Spinal cord (tissue), 10 donors: Measurements from ENCODE around the gene SPSB1. TPM values are rescaled to one million over a fixed set of nuclear protein-coding genes. Genes with fewer than 3 reads are reported as not detected.

Experiments
- DNase-seq, 6 donors: peaks; one replicate each; pipeline versions ENCODE4 v3.0.0 to v3.0.0-alpha.2; 2013 to 2015; ENCODE audit warnings: low spot score in 6 of 6, low read depth in 4 of 6
- H3K27ac ChIP-seq: one replicate; pipeline ENCODE4 v1.5.1; 2013; ENCODE audit warnings: low read depth, low read length, control low read depth
- H3K27me3 ChIP-seq: one replicate; pipeline ENCODE4 v1.6.1; 2013; ENCODE audit warnings: low read length; ENCODE audit not compliant: control insufficient read depth, insufficient read depth
- H3K36me3 ChIP-seq: one replicate; pipeline ENCODE4 v1.6.1; 2013; ENCODE audit warnings: low read length; ENCODE audit not compliant: control insufficient read depth, insufficient read depth
- H3K4me1 ChIP-seq: one replicate; pipeline ENCODE4 v1.6.1; 2013; ENCODE audit warnings: low read length; ENCODE audit not compliant: control insufficient read depth, insufficient read depth
- H3K4me3 ChIP-seq: one replicate; pipeline ENCODE4 v1.5.1; 2013; ENCODE audit warnings: low read depth, low read length, control low read depth
- H3K9me3 ChIP-seq: one replicate; pipeline ENCODE4 v1.6.1; 2013; ENCODE audit warnings: low read length; ENCODE audit not compliant: control insufficient read depth, insufficient read depth
- WGBS: methylation state at CpG from one replicate; pipeline ENCODE4 v1.1.5; 2013; ENCODE audit warnings: missing lambda C conversion rate; ENCODE audit not compliant: insufficient coverage; 5-methylcytosine and 5-hydroxymethylcytosine counted together
- polyA plus RNA-seq, 2 donors: library from polyadenylated mRNA; unstranded; fragments of 120-200 nt; gene quantifications; one replicate each; pipeline ENCODE4 v1.2.1, GENCODE V29; 2013; ENCODE audit not compliant: insufficient read length in 2 of 2
- total RNA-seq, 2 donors: library from RNA; depleted of rRNA in 1 of 2; stranded (reverse); fragments of 120-200 nt in 1 of 2; fragments of >200 nt in 1 of 2; gene quantifications; one replicate each; pipeline versions ENCODE4 v1.2.3 to v1.2.4, GENCODE V29; 2013 to 2014
- donor health status: healthy.

SPSB1 gene
- total and polyA plus RNA-seq, 4 donors = 6.9 to 17.4 (median 12.8) TPM

GRCh38 chr1:9307303-9307702 lies 14.6 kb downstream of the SPSB1 start:
- Histone ChIP-seq H3K27me3 (no peaks in the 10 kb centered on the region), H3K36me3 (peaks cover 4% of the 10 kb centered on the region), H3K9me3 (no peaks in the 10 kb centered on the region), H3K4me3 (no peak overlapping the region), H3K27ac (no peak overlapping the region), H3K4me1 (peaks cover 51% of the 10 kb centered on the region)
- no peak for DNase-seq
- 95% methylated on average over 8 of the region's 10 CpGs for WGBS

GRCh38 chr1:9308236-9308785 lies 15.6 kb downstream of the SPSB1 start:
- peaks cover 4% of the 10 kb centered on the region for H3K36me3 ChIP-seq
- 84% methylated on average over 6 of the region's 9 CpGs for WGBS
- peak in 1 of 6 donors; percentile 69 for DNase-seq
- H3K4me1 ChIP-seq = peaks cover 45% of the 10 kb centered on the region
- no peaks in the 10 kb centered on the region for H3K9me3 ChIP-seq
- no peak overlapping the region for H3K4me3 ChIP-seq
- no peak overlapping the region for H3K27ac ChIP-seq
- no peaks in the 10 kb centered on the region for H3K27me3 ChIP-seq

GRCh38 chr1:9309080-9309479 lies 16.4 kb downstream of the SPSB1 start:
- Histone ChIP-seq H3K9me3 (no peaks in the 10 kb centered on the region), H3K4me3 (no peak overlapping the region), H3K4me1 (peaks cover 43% of the 10 kb centered on the region), H3K36me3 (peaks cover 4% of the 10 kb centered on the region), H3K27me3 (no peaks in the 10 kb centered on the region), H3K27ac (no peak overlapping the region)
- no peak for DNase-seq
- WGBS = 93% methylated on average over 3 of the region's 8 CpGs

- no peak overlapping the region for H3K4me3 ChIP-seq
- no peak for DNase-seq
- H3K36me3 ChIP-seq = peaks cover 5% of the 10 kb centered on the region
- no peaks in the 10 kb centered on the region for H3K27me3 ChIP-seq
- 98% methylated on average over 6 of the region's 7 CpGs for WGBS
- H3K9me3 ChIP-seq = no peaks in the 10 kb centered on the region
- no peak overlapping the region for H3K27ac ChIP-seq
- H3K4me1 ChIP-seq = peaks cover 47% of the 10 kb centered on the region
Measured at GRCh38 chr1:9309991-9310390, 17.3 kb downstream of the SPSB1 start.

DNA sequence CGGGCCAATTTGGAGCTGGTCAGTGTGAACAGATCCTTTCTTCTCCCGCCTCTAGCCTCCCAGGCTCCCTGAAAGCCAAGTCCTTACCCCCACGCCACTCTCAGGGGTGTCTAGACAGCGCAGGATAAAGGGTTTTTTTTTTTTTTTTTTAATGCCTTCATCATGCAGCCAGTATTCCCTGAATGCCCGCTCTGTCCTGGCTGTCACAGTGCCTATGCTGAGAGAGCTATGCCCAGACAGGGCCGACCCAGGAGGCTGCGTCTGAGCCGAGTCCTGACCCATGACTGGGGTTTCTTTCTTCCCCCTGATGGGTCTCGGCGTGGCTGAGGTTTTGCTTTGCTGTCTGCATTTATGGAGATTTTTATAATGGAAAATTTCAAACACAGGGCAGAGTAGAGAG lies 18.3 kb downstream of the SPSB1 start:
- Histone ChIP-seq H3K27ac (no peak overlapping the region), H3K27me3 (no peaks in the 10 kb centered on the region), H3K4me3 (no peak overlapping the region), H3K9me3 (no peaks in the 10 kb centered on the region), H3K36me3 (peaks cover 8% of the 10 kb centered on the region), H3K4me1 (peaks cover 53% of the 10 kb centered on the region)
- 43% methylated on average over 5 of the region's 10 CpGs for WGBS
- peak in 2 of 6 donors; percentile 54 to 67 for DNase-seq

DNA sequence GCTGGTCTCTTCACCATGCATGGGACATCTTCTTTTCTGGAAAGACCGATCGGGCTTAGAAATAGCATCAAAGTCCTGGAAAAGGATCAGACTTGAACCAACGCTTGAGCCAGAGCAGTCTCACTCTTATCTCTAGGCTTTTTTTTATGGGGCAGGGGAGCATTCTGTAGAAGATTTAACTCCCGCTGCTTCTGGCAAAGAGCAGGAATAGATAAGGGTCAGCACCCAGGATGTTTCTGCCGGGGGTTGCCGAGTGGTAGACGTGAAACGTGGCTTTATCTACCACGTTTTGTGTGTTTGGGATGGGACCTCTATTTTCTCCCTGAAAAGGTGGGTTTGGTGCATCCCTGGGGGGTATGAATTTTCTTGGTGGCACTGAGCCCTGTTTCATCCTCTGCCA lies 18.8 kb downstream of the SPSB1 start:
- H3K36me3 ChIP-seq = peaks cover 9% of the 10 kb centered on the region
- H3K4me1 ChIP-seq = peaks cover 56% of the 10 kb centered on the region
- H3K27ac ChIP-seq = no peak overlapping the region
- 68% methylated on average over 7 of the region's 9 CpGs for WGBS
- no peaks in the 10 kb centered on the region for H3K9me3 ChIP-seq
- H3K4me3 ChIP-seq = no peak overlapping the region
- no peak for DNase-seq
- no peaks in the 10 kb centered on the region for H3K27me3 ChIP-seq

- H3K4me3 ChIP-seq = no peak overlapping the region
- peaks cover 12% of the 10 kb centered on the region for H3K36me3 ChIP-seq
- 64% methylated on average over 13 of the region's 18 CpGs for WGBS
- no peaks in the 10 kb centered on the region for H3K9me3 ChIP-seq
- H3K4me1 ChIP-seq = peaks cover 59% of the 10 kb centered on the region
- DNase-seq = no peak
- no peak overlapping the region for H3K27ac ChIP-seq
- H3K27me3 ChIP-seq = no peaks in the 10 kb centered on the region
Measured at GRCh38 chr1:9312168-9312720, 19.6 kb downstream of the SPSB1 start.

DNA sequence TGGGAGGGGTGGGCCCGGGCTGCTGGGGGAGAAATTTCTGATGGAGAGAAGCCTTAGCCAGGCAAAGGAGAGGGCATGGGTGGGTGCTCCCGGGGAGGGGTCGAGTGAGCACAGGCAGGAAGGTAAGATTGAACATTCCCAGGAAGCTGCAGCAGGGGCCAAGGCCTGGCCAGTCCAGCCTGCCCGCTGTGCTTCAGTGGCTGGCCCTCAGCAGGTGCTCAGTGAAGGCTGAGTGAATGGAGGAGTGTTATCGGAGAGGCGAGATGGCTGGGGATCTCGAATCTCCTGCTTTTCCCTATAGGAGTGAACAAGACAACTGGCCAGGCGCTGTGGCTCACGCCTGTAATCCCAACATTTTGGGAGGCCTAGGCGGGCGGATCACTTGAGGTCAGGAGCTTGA lies 20.9 kb downstream of the SPSB1 start:
- H3K27ac ChIP-seq = no peak overlapping the region
- no peak overlapping the region for H3K4me3 ChIP-seq
- no peak for DNase-seq
- peaks cover 12% of the 10 kb centered on the region for H3K36me3 ChIP-seq
- 87% methylated on average over 11 of the region's 11 CpGs for WGBS
- no peaks in the 10 kb centered on the region for H3K9me3 ChIP-seq
- no peaks in the 10 kb centered on the region for H3K27me3 ChIP-seq
- H3K4me1 ChIP-seq = peaks cover 67% of the 10 kb centered on the region

- 79% methylated on average over 4 of the region's 8 CpGs for WGBS
- Histone ChIP-seq H3K4me3 (no peak overlapping the region), H3K4me1 (peaks cover 67% of the 10 kb centered on the region), H3K36me3 (peaks cover 14% of the 10 kb centered on the region), H3K27ac (no peak overlapping the region), H3K9me3 (no peaks in the 10 kb centered on the region), H3K27me3 (no peaks in the 10 kb centered on the region)
- DNase-seq = no peak
Measured at GRCh38 chr1:9314111-9314510, 21.4 kb downstream of the SPSB1 start.

- Histone ChIP-seq H3K27me3 (no peaks in the 10 kb centered on the region), H3K4me1 (peaks cover 71% of the 10 kb centered on the region), H3K9me3 (no peaks in the 10 kb centered on the region), H3K27ac (no peak overlapping the region), H3K4me3 (no peak overlapping the region), H3K36me3 (peaks cover 21% of the 10 kb centered on the region)
- 73% methylated on average over 11 of the region's 11 CpGs for WGBS
- DNase-seq = no peak
Measured at GRCh38 chr1:9314711-9315379, 22.2 kb downstream of the SPSB1 start.
